ENCODE data around the gene PIP4P1. TPM values are rescaled to one million over a fixed set of nuclear protein-coding genes. Genes with fewer than 3 reads are reported as not detected.

The PIP4P1 gene
- total and polyA plus RNA-seq, 9 donors, result 11.8 to 32.9 (median 25.2) TPM

- intact Hi-C loops (cut with DNase I), result no loop called here
- DNase-seq, result no peak
- H3K36me3 ChIP-seq, result no peaks in the 10 kb centered on the region
- H3K4me1 ChIP-seq (ENCODE audit: insufficient read depth), result no peaks in the 10 kb centered on the region
- no peaks in the 10 kb centered on the region for H3K27me3 ChIP-seq
- H3K4me3 ChIP-seq, result no peak overlapping the region
- no peak for TF ChIP-seq EP300 (IDR thresholded peaks at IDR 0.05)
- no peak for TF ChIP-seq CTCF (IDR thresholded peaks at IDR 0.05)
- no peak for TF ChIP-seq POLR2A (IDR thresholded peaks at IDR 0.05)
- 55 to 69% (median 57%) methylated on average over 5 of the region's 5 CpGs for WGBS, 3 donors
- H3K27ac ChIP-seq, result no peak overlapping the region
- no peaks in the 10 kb centered on the region for H3K9me3 ChIP-seq
Observed at GRCh38 chr14:20482382-20482781, 21.1 kb upstream of the PIP4P1 start.

- Histone ChIP-seq H3K4me3 (no peak overlapping the region), H3K9me3 (no peaks in the 10 kb centered on the region), H3K4me1 (ENCODE audit: insufficient read depth) (no peaks in the 10 kb centered on the region), H3K27me3 (no peaks in the 10 kb centered on the region), H3K36me3 (no peaks in the 10 kb centered on the region), H3K27ac (no peak overlapping the region)
- TF ChIP-seq EP300 (IDR thresholded peaks at IDR 0.05), result no peak
- no peak for TF ChIP-seq CTCF (IDR thresholded peaks at IDR 0.05)
- TF ChIP-seq POLR2A (IDR thresholded peaks at IDR 0.05), result no peak
- DNase-seq, result no peak
- WGBS, 3 donors, result 81 to 92% (median 85%) methylated on average over 2 of the region's 2 CpGs
- intact Hi-C loops (cut with DNase I), result no loop called here
Observed at GRCh38 chr14:20478894-20479293, 17.7 kb upstream of the PIP4P1 start.

- intact Hi-C loops (cut with DNase I), result no loop called here
- 14 to 54% (median 22%) methylated on average over 1 of the region's 1 CpG for WGBS, 3 donors
- no peak for DNase-seq
- no peaks in the 10 kb centered on the region for H3K4me1 ChIP-seq (ENCODE audit: insufficient read depth)
- TF ChIP-seq EP300 (IDR thresholded peaks at IDR 0.05) (no peak), POLR2A (IDR thresholded peaks at IDR 0.05) (no peak), CTCF (IDR thresholded peaks at IDR 0.05) (no peak)
- H3K9me3 ChIP-seq, result no peaks in the 10 kb centered on the region
- no peak overlapping the region for H3K4me3 ChIP-seq
- H3K36me3 ChIP-seq, result no peaks in the 10 kb centered on the region
- no peaks in the 10 kb centered on the region for H3K27me3 ChIP-seq
- no peak overlapping the region for H3K27ac ChIP-seq
Observed at GRCh38 chr14:20477211-20477876, 16.1 kb upstream of the PIP4P1 start.

- no peaks in the 10 kb centered on the region for H3K4me1 ChIP-seq (ENCODE audit: insufficient read depth)
- no peaks in the 10 kb centered on the region for H3K27me3 ChIP-seq
- no peak for DNase-seq
- H3K27ac ChIP-seq, result no peak overlapping the region
- H3K36me3 ChIP-seq, result no peaks in the 10 kb centered on the region
- intact Hi-C loops (cut with DNase I), result no loop called here
- WGBS, 3 donors, result 85 to 90% (median 85%) methylated on average over 5 of the region's 5 CpGs
- no peaks in the 10 kb centered on the region for H3K9me3 ChIP-seq
- H3K4me3 ChIP-seq, result no peak overlapping the region
- TF ChIP-seq EP300 (IDR thresholded peaks at IDR 0.05), result no peak
- TF ChIP-seq POLR2A (IDR thresholded peaks at IDR 0.05), result no peak
- no peak for TF ChIP-seq CTCF (IDR thresholded peaks at IDR 0.05)
Observed at GRCh38 chr14:20476776-20477175, 15.5 kb upstream of the PIP4P1 start.

Measured in ovary (tissue), 9 donors.